CD4-positive, alpha-beta T cell (primary cell): ENCODE results near the gene TTLL11. TPM values are rescaled to one million over a fixed set of nuclear protein-coding genes. Genes with fewer than 3 reads are reported as not detected.

Experiments
- ATAC-seq: fragments of 200-7000 bp; cut with Tn5 transposase; one replicate; pipeline ENCODE4 v1.10.0; 2022; ENCODE audit warnings: mild to moderate bottlenecking; ENCODE audit not compliant: poor library complexity
- CTCF ChIA-PET: fragments of 350-600 bp; sonication (Branson Sonifier 250); formaldehyde crosslinking; loops from one replicate; lab custom pipeline; 2021; ENCODE audit warnings: antibody characterized with exemption, inconsistent platforms; lab: Charles Lee
- POLR2A ChIA-PET: fragments of 350-600 bp; sonication (Branson Sonifier 250); formaldehyde crosslinking; loops from one replicate; lab custom pipeline; 2021; ENCODE audit warnings: antibody characterized with exemption, inconsistent platforms; lab: Charles Lee
- DNase-seq, 14 experiments: peaks; one replicate each; pipeline ENCODE4 v3.0.0-alpha.2; 2013 to 2020; ENCODE audit warnings: mixed read lengths in 2 of 14
- H3K27ac ChIP-seq, 2 donors: one replicate each; pipeline versions ENCODE4 v1.5.1 to v1.7.0; 2013; ENCODE audit warnings: low read length in 2 of 2, low read depth in 1 of 2, mild to moderate bottlenecking in 1 of 2
- H3K27me3 ChIP-seq, 2 experiments: 1 replicate in 1 of 2; 2 replicates in 1 of 2; pipeline versions ENCODE4 v1.6.1 to v1.7.0; 2013; ENCODE audit warnings: low read length in 2 of 2, control low read depth in 1 of 2, mild to moderate bottlenecking in 1 of 2, moderate library complexity in 1 of 2; ENCODE audit not compliant: insufficient read depth in 2 of 2, control insufficient read depth in 1 of 2
- H3K36me3 ChIP-seq: one replicate; pipeline ENCODE4 v1.6.1; 2013; ENCODE audit warnings: low read length, control low read depth; ENCODE audit not compliant: insufficient read depth
- H3K4me1 ChIP-seq: one replicate; pipeline ENCODE4 v1.6.1; 2013; ENCODE audit warnings: low read length, control low read depth; ENCODE audit not compliant: insufficient read depth
- H3K4me3 ChIP-seq: one replicate; pipeline ENCODE4 v1.5.1; 2013; ENCODE audit warnings: mild to moderate bottlenecking, low read length, moderate library complexity
- H3K9me3 ChIP-seq, 2 experiments: 1 replicate in 1 of 2; 2 replicates in 1 of 2; pipeline versions ENCODE4 v1.6.1 to v1.7.0; 2013; ENCODE audit warnings: low read length in 2 of 2, mild to moderate bottlenecking in 2 of 2, control low read depth in 1 of 2, moderate library complexity in 1 of 2; ENCODE audit not compliant: control insufficient read depth in 1 of 2, insufficient read depth in 1 of 2
- H3K27ac Mint-ChIP-seq: one replicate; pipeline ENCODE4 v1.8.0; 2020; ENCODE audit warnings: mixed read lengths
- H3K27me3 Mint-ChIP-seq: one replicate; pipeline ENCODE4 v1.8.0; 2021; ENCODE audit warnings: mixed read lengths
- H3K36me3 Mint-ChIP-seq: one replicate; pipeline ENCODE4 v1.8.0; 2021; ENCODE audit warnings: low read depth, mixed read lengths
- H3K4me1 Mint-ChIP-seq: one replicate; pipeline ENCODE4 v1.8.0; 2021; ENCODE audit warnings: low read depth, mixed read lengths
- H3K4me3 Mint-ChIP-seq: one replicate; pipeline ENCODE4 v1.8.0; 2020; ENCODE audit warnings: mild to moderate bottlenecking, mixed read lengths
- H3K9me3 Mint-ChIP-seq: one replicate; pipeline ENCODE4 v1.8.0; 2020; ENCODE audit warnings: mixed read lengths
- intact Hi-C, 2 experiments: fragments of 100-400 bp; cut with DNase I in 1 of 2; cut with micrococcal nuclease in 1 of 2; formaldehyde crosslinking; loops; one replicate each; pipeline versions ENCODE4 v1.15.1 to v1.9.0; 2023 to 2025; cut with DNase I, micrococcal nuclease
- total RNA-seq, 174 experiments: library from RNA in 2 of 174; stranded (reverse) in 2 of 174; gene quantifications; one replicate each; pipeline ENCODE4 v1.2.3 and lab custom pipeline; 2021 to 2026
- TF ChIP-seq, protein P1 (sequence below): fragments of 200-600 bp; IDR thresholded peaks from one replicate; pipeline ENCODE4 v1.8.0; 2022; ENCODE audit warnings: antibody characterized with exemption, mild to moderate bottlenecking

Gene TTLL11
- total RNA-seq, 2 experiments from 2014 or later: 1.6 to 2.3 TPM

DNA sequence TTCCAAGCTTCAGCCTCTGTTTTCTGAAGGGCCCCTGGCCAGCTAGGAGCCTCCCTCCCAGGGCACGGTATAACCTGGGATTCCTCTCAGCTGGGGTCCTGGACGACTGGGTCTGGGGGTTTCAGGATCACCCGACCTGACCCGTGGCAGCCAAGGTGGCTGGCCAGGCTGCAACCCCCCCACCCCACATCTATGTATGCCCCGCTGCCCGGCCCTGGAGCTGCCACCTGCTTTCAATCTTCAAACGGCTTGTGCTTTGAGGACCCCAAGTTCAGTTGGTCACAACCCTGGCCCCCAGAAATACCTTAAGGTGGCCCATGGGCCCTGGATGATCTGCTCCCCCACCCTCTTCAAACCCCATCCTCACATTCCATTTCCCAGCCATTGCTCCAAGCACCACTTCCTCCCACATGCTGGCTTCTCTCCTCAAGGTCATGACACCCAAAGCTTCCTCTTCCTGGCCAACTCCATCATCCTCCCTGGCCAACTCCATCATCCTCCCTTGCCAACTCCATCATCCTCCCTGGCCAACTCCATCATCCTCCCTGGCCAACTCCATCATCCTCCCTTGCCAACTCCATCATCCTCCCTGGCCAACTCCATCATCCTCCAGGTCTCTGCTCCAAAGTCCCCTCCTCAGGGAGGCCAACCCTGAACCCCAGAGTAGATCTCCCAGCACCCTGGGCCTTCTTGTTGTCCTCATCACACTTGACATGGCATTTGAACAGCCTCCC, 17.2 kb upstream of the TTLL11 start:
- no peaks in the 10 kb centered on the region for H3K4me1 ChIP-seq
- DNase-seq (no peak), ATAC-seq (no peak)
- Mint-ChIP-seq H3K27ac (no peak overlapping the region), H3K4me1 (no peaks in the 10 kb centered on the region), H3K4me3 (no peak overlapping the region), H3K9me3 (no peaks in the 10 kb centered on the region), H3K36me3 (no peaks in the 10 kb centered on the region), H3K27me3 (no peaks in the 10 kb centered on the region)
- H3K27ac ChIP-seq: no peak overlapping the region
- no peaks in the 10 kb centered on the region for H3K9me3 ChIP-seq
- H3K27me3 ChIP-seq: peaks cover 0 to 10% of the 10 kb centered on the region in 2 experiments
- TF ChIP-seq, protein P1, sequence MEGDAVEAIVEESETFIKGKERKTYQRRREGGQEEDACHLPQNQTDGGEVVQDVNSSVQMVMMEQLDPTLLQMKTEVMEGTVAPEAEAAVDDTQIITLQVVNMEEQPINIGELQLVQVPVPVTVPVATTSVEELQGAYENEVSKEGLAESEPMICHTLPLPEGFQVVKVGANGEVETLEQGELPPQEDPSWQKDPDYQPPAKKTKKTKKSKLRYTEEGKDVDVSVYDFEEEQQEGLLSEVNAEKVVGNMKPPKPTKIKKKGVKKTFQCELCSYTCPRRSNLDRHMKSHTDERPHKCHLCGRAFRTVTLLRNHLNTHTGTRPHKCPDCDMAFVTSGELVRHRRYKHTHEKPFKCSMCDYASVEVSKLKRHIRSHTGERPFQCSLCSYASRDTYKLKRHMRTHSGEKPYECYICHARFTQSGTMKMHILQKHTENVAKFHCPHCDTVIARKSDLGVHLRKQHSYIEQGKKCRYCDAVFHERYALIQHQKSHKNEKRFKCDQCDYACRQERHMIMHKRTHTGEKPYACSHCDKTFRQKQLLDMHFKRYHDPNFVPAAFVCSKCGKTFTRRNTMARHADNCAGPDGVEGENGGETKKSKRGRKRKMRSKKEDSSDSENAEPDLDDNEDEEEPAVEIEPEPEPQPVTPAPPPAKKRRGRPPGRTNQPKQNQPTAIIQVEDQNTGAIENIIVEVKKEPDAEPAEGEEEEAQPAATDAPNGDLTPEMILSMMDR: no peak
- POLR2A ChIA-PET: no interaction called here
- no peaks in the 10 kb centered on the region for H3K36me3 ChIP-seq
- H3K4me3 ChIP-seq: no peak overlapping the region
- intact Hi-C loops: no loop called here
- CTCF ChIA-PET: interaction anchor here (1.9 kb wide), 1 partner anchor 12 kb away, joined by 6 read pairs; no protein-coding TSS in a partner anchor

DNA sequence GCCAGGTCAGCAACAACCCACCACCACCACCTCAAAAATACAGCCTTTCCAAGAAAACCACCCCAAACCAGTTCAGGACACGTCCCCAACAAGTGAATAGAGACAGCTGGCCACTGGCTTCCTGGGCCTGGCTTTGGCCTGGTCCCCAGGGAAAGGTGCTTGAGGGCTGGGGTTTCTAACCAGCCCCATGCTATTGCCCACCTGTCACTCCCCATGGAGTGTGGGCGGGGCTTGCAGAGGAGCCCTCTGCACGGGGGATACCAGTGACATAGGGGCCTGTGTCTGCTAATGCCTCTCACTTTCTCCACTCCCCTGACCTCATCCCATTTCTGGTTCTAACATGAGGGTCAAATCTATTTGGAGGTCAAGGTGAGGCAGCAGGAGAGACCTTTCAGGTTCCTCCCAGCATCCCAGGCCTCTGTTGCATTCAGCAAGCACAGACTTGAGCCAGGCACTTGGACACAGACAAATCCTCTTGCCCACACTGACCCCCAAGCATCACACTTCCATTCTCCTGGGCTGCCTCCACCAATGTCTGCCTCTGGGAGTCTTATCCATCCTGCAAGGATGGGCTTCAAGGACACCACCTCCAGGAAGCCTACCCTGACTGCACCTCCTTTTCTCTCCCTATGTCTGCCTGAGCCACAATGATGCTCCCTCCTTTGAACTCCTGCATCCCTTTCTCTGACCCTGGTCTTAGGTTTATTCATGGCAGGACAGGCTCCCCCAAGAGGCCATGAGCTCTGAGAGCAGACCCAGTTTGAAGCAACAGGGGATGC, 16.1 kb upstream of the TTLL11 start:
- Histone ChIP-seq H3K4me1 (no peaks in the 10 kb centered on the region), H3K9me3 (peaks cover 0 to 5% of the 10 kb centered on the region in 2 experiments), H3K36me3 (no peaks in the 10 kb centered on the region), H3K27me3 (peaks cover 0 to 7% of the 10 kb centered on the region in 2 experiments), H3K4me3 (no peak overlapping the region), H3K27ac (no peak overlapping the region)
- ChIA-PET POLR2A (no interaction called here), CTCF (interaction anchor here (1.9 kb wide), 1 partner anchor 11 kb away, joined by 6 read pairs; no protein-coding TSS in a partner anchor)
- Mint-ChIP-seq H3K27ac (no peak overlapping the region), H3K4me3 (no peak overlapping the region), H3K36me3 (no peaks in the 10 kb centered on the region), H3K9me3 (peaks cover under 1% of the 10 kb centered on the region), H3K27me3 (no peaks in the 10 kb centered on the region), H3K4me1 (no peaks in the 10 kb centered on the region)
- intact Hi-C loops: loop anchor here in 1 of 2 experiments (10.0 kb wide), 1 partner anchor 356 kb away; no protein-coding TSS in a partner anchor
- DNase-seq: no peak
- TF ChIP-seq, protein P1: no peak
- no peak for ATAC-seq

DNA sequence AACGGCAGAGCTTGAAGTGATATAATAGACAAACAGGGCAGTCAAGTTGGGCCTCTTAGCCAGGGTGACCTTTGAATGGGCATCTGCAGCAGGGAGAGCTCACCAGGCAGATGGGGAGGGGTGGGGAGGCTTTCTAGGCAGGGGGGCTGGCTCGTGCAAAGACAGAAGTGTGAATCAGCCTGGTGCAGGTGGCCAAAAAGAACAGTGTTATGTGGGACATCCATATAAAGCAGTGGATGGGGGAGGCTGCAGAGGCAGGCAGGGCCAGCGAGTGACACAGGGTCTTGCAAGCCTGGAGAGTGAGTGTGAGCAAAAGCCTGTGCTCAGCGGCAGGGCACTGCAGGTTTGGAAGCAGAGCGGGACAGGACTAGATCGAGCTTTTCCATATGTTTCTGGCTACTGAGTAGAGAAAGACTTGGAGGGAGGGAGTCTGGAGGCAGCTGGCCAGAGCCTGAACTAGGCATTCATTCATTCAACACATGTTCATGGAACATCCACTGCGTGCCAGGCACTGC, 14.2 kb upstream of the TTLL11 start:
- H3K4me3 Mint-ChIP-seq: no peak overlapping the region
- no peaks in the 10 kb centered on the region for H3K36me3 Mint-ChIP-seq
- no peak overlapping the region for H3K27ac Mint-ChIP-seq
- Histone ChIP-seq H3K36me3 (no peaks in the 10 kb centered on the region), H3K27me3 (no peaks in the 10 kb centered on the region), H3K4me1 (no peaks in the 10 kb centered on the region), H3K4me3 (no peak overlapping the region), H3K9me3 (peaks cover 4 to 9% of the 10 kb centered on the region in 2 experiments), H3K27ac (no peak overlapping the region)
- ChIA-PET CTCF (no interaction called here), POLR2A (no interaction called here)
- no peak for DNase-seq
- H3K4me1 Mint-ChIP-seq: no peaks in the 10 kb centered on the region
- intact Hi-C loops: loop anchor here in 1 of 2 experiments (10.0 kb wide), 1 partner anchor 357 kb away; no protein-coding TSS in a partner anchor
- ATAC-seq: no peak
- peaks cover 3% of the 10 kb centered on the region for H3K9me3 Mint-ChIP-seq
- no peaks in the 10 kb centered on the region for H3K27me3 Mint-ChIP-seq
- TF ChIP-seq, protein P1: no peak
